OCI-LY7 (cell line): Measurements from ENCODE around the gene TRPV6.

Experiments used
- CTCF ChIP-seq: fragments of 200-600 bp; sonication (generic); conservative IDR thresholded peaks from 2 replicates; pipeline ENCODE4 v1.5.1; 2014; ENCODE audit warnings: mild to moderate bottlenecking, antibody characterized with exemption, low read length, moderate library complexity, mixed read lengths
- EZH2phosphoT487 ChIP-seq: fragments of 200-600 bp; sonication (generic); IDR thresholded peaks from 2 replicates; pipeline ENCODE4 v1.6.1; 2018; ENCODE audit warnings: low read depth, borderline replicate concordance, mild to moderate bottlenecking, mixed run types, antibody characterized with exemption, low read length, moderate library complexity, mixed read lengths

- TF ChIP-seq CTCF = no peak
- TF ChIP-seq EZH2phosphoT487 = no peak
Observed at GRCh38 chr7:142899661-142900060, 14.1 kb upstream of the TRPV6 start.
